ENCODE results near the gene USP49.

Gene USP49

DNA sequence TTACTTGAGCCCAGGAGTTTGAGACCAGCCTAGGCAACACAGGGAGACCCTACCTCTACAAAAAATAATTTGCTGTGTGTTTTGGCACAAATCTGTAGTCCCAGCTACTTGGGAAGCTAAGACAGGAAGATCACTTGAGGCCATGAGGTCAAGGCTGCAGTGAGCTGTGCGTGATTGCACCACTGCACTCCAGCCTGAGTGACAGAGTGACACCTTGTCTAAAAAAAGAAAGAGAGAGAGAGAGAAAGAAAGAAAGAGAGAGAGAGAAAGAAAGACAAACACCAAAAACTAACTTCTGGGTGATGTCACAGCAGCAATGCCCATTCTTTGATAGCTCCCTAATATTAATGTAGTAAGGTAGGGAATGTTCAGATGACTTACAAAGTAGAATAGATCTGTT, 20.4 kb downstream of the USP49 start:
- no peak for DNase-seq (ENCODE audit: low read depth in 2 of 2)

DNA sequence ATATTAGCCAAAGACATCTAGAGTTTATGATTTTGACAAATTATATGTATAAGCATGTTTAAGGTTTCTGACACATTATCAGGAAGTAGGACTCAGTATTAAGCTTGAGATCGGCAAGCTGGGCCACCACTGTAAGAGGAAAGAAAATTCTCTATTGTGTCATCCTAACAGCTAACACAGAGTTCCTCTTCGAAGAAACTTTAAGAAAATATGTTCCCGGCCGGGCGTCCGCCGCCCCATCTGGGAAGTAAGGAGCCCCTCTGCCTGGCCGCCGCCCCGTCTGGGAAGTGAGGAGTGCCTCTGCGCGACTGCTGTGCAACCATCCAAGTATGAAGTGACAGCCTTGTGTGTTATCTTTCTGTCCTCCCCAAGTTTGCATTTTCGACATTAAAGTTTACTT, 23.0 kb downstream of the USP49 start:
- DNase-seq (ENCODE audit: low read depth in 2 of 2), result no peak

DNA sequence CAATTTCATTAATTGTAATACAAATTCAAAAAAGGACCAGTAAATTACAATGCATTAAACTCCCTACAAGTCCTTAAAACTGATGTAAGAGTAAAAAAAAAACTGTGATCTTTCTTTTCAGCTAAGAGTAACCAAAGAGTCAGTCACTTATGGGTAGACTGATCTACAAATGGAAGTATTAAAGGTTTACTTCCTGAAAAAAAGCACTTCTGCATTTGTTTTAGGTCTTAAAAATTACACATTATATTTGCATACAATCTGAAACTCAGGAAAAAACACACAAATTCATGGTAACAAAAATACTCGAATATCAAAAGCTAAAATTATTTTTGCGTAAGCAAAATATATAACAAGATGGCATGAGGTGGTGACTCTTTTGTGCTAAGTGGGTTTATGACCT, 23.5 kb downstream of the USP49 start:
- DNase-seq (ENCODE audit: low read depth in 2 of 2), result no peak

DNA sequence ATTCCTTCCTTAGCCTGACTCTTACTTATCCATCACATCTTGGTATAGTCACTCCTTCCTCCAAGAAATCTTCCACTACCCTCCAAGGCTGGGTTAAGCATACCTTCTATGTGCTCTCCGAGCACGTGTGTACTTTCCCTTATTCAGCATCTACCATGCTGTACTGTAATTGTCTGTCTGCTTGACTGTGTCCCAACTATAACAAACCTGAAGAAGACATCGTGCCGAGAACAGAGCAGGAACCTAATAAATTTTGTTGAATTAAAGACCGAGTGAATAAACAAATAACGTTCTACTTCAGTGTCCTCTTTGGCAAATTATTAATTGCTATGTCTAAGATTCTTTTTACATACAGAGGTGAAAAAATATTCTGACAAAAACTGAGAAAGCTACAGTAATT, 35.8 kb downstream of the USP49 start:
- DNase-seq (ENCODE audit: low read depth in 2 of 2), result no peak

DNA sequence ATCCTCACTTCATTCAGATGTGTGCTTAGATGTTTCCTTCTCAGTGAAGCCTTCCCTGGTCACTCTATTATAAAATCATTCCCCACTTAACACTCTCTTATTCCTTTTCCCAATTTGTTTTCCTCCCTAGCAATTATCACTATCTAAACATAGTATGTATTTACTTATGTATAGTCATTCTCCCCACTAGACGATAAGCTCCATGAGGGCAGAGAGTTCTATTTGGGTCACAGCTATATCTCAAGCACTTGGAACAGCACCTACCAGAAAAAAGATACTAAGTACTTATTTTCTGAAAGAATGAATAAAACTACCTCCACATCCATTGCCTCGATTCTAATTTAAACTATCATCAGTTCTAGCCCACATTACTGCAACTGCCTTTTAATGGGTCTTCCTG, 36.5 kb downstream of the USP49 start:
- no peak for DNase-seq (ENCODE audit: low read depth in 2 of 2)

DNA sequence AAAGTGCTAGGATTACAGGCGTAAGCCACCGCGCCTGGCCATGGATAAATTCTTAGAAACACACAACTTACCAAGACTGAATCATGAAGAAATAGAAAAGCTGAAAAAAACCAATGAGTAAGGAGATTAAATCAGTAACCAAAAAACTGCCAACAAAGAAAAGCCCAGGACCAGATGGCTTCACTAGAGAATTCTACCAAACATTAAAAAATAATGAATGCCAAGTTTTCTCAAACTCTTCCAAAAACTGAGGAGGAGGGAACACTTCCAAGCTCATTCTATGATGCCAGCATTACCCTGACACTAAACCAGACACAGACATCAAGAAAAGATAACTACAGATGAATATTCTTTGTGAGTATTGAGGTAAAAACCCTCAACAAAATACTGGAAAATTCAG, 44.3 kb downstream of the USP49 start:
- no peak for DNase-seq (ENCODE audit: low read depth in 2 of 2)

DNA sequence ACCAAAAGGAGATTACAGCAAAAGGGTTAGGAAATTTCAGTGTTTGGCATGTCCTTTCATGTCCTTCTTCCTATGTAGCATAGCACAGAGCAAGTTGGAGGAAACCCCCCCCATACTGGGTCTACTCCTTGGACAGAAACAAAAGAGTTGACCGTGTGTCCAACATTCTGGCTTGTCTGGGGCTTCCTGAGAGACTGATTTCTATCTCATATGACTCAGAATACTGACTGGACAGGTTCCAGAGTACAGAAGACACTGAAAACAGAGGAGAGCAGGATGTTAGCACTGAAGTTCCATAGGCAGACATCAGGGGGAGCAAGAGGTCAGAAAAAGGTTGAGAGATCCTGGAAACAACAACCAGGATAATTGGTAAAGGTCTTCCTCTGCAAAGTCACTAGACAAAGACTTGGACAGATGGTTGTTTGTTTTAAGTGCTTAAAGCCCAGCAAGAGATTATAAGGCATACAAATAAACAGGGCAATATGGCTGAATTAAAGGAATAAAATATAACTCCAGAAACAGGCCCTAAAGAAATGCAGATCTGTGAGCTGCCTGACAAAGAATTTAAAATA, 48.4 kb downstream of the USP49 start:
- peak; percentile 14 to 28 for DNase-seq (ENCODE audit: low read depth in 2 of 2)

DNA sequence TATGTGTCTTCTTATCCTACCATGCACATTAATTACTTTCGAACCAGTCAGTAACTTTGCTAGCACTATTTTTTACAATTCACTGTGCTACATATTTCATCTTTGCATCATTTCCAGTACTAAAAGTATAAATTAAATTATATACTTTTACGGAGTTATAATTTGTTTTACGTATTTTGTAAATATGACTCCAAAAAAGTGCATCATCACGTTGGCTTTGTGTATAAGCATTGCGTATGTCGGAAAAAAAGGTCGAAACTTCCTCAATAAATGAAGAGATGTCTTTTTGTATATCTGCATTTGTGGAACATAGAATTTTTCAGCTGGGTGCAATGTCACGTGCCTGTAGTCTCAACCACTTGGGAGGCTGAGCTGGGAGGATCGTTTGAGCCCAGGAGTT, 52.0 kb downstream of the USP49 start:
- DNase-seq (ENCODE audit: low read depth in 2 of 2), result no peak

DNA sequence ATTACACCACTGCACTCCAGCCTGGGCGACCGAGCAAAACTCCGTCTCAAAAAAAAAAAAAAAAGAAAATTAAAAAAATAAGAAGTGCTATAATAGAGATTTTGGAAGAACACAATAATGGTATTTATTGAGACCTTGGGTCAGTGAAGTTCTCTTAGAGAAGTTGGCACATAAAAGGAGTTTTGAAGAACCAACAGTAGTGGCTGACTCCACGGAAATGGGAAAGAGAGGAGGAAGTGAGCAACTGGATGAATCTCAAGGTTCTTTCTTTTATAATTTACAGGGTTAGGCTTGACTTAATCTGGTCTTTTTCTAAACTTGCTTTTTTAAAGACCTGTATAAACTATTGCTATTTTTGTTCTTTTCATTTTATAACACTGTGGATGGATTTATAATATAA, 54.8 kb downstream of the USP49 start:
- no peak for DNase-seq (ENCODE audit: low read depth in 2 of 2)

DNA sequence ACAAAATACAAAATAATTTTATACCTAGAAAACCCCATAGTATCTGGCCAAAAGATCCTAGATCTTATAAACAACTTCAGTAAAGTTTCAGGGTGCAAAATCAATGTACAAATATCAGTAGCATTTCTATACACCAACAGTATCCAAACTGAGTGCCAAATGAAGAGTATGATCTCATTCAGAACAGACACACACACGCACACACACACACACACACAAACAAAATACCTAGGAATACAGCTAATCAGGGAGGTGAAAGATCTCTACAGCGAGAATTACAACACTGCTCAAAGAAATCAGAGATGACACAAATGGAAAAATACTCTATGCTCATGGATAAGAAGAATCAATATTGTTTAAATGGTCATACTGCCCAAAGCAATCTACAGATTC, 58.5 kb downstream of the USP49 start:
- DNase-seq (ENCODE audit: low read depth in 2 of 2), result no peak

DNA sequence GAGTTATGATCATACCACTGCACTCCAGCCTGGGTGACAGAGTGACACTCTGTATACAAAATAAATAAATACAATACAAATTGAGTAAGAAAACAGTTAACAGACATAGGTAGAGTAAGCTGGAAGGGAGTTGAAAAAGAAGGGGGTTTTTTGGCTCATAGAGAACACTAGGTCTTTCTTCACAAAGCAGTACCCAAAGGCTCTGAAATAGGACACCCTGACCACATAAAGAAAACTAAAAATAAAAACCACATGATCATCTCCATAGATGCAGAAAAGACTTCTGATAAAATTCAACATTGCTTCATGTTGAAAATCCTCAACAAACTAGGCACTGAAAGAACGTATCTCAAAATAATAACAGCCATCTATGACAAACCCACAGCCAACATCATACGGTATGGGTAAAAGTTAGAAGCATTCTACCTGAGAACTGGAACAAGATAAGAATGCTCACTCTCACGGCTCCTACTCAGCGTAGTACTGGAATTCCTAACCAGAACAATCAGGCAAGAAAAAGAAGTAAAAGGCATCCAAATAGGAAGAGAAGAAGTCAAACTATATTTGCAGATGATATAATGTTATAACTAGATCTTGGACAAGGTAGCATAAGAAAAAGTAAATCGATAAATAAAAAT, 59.0 kb downstream of the USP49 start:
- no peak for DNase-seq (ENCODE audit: low read depth in 2 of 2)

DNA sequence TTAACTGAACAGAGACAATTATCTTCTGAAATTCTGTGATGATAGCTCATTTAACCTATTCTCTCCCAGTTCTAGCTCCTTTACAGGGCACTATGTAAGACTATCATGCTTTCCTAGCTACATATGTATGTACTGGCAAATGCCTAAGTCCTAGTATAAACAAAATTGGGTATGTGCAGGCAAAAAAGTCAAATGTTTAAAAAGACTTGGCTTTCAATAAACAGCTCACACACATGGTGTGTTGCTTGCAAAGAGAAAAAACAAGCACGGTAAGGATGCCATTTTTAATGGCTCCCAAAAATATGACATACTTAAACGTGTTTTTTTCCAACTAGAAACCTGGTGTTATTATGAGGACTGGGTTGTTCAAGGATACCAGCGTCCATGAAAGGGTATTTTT, 62.9 kb downstream of the USP49 start:
- DNase-seq (ENCODE audit: low read depth in 2 of 2), result no peak

DNA sequence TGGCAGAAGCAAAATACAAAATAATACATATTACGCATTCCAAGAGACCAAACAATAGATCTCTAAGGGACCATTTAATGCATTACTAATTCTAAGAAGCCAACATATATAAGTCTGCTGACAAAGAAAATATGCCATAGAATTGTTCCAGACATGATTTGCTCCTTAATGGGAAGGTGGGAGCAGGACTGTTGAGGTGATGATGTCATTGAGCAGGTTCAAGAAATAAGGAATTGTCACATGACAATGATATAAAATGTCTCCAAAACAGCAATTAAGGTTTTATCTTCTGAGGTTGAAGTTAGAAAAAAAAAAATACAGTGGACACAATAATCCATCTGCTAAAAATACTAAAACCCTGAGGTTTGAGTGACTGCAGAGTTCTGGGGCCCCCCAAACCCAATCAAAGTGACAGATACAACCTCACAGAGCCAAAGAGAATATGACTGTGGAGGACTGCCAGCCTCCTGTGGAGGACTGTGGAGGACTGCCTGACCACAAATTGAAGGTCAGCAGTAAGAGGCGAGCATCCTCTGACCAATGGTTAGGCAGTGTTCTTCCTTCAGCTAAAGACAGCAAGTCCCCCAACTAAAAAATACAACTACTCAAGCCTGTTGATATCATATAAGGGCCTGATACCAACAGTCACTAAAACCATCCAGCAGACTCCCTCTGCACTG, 68.7 kb downstream of the USP49 start:
- no peak for DNase-seq (ENCODE audit: low read depth in 2 of 2)

DNA sequence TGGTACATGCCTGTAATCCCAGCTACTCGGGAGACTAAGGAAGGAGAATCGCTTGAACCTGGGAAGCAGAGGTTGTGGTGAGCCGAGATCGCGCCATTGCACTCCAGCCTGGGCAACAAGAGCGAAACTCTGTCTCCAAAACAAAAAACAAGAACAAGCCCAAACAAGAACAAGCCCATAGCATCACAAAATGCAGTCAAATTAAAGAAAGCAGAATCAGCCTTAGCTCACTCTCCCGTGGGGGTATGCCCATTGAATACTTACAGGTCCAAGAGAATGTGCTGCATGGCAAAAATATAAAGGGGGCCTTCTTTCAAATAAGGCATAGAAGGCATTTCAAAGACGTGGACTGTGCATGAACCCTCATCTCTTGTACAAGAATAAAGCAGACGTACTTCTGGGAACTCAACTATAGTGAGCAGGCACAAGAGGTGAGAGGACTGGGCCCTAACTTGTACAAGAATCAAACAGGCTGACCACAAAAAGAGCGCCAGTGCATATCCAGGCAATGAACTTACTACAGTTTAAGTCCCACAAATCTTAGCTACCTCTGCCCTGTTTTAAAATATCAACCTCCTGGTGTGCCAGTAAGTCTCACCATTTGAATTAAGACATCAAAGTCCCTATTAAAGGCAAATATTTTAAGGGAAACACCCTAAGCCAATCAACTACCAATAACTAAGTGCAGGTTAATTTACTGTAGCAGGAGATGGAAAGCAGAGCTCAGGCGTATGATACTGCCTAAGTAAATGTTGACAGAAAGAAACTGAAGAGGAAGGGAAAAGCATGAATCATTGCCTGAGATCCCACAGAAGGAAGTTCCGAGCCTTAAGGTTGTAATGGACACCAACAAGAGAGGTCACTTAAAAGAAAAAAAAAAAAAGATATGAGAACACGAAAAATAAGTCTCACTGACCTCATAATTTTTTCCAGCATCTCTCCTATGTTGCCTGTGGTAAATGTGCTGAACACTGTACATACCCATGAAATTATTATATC, 70.3 kb downstream of the USP49 start:
- no peak for DNase-seq (ENCODE audit: low read depth in 2 of 2)

DNA sequence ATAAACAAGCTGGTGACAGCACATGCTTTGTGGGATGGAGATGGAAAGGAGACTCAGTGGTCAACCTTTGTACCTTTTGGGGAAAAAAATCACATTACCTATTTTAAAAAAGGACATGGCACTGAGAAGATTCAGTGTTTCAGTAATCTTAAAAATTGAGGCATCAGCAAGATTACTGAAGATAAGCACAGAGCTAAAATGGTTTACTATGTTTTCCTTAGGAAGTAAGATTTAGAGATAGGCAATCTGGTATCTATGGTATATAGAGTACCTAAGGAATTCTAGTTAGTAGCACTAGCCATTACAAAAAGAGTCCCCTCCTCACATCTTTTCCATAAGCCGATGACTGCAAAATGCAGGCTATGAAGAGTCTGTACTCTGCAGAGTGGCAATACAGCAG, 72.0 kb downstream of the USP49 start:
- no peak for DNase-seq (ENCODE audit: low read depth in 2 of 2)

DNA sequence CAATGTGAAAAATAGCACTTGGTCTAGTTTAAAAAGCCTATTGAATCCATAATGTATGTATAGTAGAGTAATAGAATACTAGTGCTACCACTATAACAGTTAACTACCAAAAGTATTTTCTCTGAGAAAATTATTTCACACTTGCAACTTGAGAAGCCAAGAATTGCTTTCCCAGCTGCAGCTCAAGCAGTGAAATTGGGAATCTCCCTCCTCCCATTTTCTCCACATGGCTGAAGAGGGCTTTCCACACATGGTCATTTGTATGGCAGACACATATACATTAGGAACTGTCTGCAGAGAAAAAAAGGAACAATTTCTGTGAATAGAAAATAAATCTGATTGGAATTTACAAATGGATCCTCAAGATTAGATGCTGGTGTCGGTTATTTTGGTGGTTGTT, 73.2 kb downstream of the USP49 start:
- DNase-seq (ENCODE audit: low read depth in 2 of 2), result no peak

DNA sequence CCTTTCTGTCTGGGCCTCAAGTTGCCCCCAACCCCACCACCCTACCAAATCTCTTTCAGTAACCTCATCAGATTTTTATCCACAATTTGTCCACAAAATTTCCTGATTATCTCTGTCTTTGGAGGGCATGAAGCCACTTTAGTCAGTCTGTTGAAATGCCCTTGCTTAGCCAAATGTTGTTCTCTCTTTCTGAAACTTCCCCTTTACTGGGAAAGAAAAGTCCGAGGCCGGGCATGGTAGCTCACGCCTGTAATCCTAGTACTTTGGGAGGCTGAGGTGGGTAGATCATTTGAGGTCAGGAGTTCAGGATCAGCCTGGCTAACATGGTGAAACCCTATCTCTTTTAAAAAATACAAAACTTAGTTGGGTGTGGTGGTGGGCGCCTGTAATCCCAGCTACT, 73.9 kb downstream of the USP49 start:
- no peak for DNase-seq (ENCODE audit: low read depth in 2 of 2)

DNA sequence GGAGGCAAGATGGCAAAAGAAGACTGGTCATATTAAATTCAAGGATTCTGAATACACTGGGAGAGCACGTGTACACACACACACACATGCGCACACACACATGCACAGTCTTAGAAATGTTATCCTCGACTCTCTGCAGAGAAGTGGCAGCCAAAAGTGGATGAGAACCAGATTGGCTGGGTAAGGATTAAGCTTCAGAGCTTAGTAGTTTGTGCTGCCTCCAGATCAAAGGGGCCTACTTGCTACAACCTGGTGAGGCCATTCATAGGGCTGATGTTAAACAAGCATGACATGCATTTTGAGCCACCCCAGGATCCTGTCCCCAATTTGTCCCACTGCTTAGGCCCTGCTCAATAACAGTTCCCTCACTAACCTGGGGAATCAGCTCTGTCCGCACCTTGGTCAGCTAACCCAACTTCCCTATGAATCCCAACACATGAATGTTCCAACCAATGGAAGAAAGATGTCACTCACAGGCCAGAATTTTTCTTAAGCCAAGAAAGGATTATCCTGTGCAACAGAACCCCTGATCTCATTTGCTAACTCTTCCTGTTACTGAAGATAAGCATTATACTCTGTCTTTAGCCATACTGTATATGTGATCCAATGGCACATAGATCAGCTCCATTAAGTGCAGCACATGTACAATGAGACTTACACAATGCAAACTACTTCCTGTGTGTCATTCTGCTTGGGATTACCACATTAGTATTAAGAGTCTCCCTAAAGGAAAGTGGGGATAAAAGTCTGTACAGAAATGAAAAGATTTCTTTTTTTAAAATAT, 76.7 kb downstream of the USP49 start:
- DNase-seq (ENCODE audit: low read depth in 2 of 2), result no peak

DNA sequence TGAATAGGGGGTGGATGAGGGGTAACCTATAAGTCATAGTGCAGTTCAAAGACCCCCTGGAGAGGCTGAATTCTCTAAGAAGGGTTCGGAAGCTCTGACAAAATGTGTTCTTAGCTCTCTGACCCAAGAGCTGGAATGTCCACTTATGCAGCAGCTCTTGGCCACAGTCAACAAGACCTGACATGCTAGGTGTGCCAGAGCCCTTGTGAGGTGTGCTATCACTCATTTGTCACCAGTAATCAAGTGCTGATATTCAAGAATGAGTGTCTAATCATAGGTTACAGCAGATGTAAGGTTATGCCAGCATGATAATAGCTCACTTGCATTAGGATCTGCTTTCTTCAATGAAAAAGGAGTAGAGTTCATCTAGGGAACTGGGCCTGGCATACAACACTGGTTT, 79.6 kb downstream of the USP49 start:
- DNase-seq (ENCODE audit: low read depth in 2 of 2), result no peak

DNA sequence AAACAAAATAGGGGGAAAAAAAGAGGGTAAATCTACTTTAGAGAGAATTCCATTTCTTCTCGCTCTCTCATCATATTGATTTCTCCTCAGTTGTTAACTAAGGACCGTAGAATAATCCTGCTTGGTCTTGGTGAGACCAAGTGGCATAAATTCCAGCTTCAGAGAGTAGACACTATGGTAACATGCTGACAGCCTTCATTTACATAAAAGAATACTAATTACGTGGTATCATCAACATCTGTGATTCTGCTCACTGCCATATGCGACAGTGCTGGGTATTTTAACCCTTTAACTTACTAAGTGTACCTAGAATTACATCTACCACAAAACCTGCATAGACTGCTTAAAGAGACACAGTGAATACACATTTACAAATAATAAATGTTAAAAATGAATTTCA, 80.5 kb downstream of the USP49 start:
- DNase-seq (ENCODE audit: low read depth in 2 of 2), result no peak

DNA sequence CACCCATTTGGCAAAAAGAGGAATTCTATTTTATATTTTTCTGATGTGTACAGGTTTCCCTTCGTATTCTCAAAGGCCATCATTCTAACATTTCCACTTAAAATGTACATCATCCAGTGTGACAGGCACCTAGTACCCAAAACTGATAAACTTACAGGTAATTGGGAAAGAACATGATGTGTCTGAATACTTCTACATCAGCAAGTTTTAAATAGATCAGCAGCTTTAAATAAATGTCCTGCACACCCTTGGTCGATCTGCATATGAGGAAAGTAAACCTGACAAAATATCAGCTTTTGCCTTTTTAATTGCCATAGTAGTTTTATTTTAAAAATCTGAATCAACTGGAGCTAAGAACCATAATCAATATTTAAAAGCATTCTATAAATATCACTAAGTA, 81.2 kb downstream of the USP49 start:
- DNase-seq (ENCODE audit: low read depth in 2 of 2), result no peak

DNA sequence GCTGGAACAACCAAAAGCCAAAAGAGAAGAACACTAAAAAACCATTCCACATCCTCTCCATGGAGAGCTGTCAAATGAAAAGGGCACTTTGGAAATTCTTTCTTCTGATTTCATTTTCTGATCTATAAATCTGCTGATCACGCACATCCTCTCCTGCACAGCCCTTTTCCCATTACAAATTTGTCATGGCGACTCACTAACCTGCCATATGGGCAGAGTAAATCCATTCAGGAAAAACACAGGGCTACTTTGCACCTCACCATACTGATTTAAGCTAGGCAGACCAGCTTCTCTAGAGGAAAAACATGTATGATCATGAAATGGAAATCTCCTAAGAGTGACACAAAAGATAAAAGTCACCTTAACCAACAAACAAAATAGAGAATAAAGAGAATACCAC, 81.7 kb downstream of the USP49 start:
- DNase-seq (ENCODE audit: low read depth in 2 of 2), result no peak

Measured in activated CD8-positive, alpha-beta memory T cell treated with anti-CD3 and anti-CD28 coated beads for 4 hours (primary cell).